Gastroesophageal sphincter (tissue), 3 donors: ENCODE data around the gene ZBTB22.

ENCODE experiments used
- CTCF ChIP-seq, 4 experiments: fragments of 200-600 bp in 2 of 4; fragments of 450-650 bp in 2 of 4; sonication (generic) in 1 of 4; IDR thresholded peaks; one replicate each; pipeline ENCODE4 v1.5.1; 2017 to 2019; ENCODE audit warnings: antibody characterized with exemption in 4 of 4, mild to moderate bottlenecking in 2 of 4, moderate library complexity in 2 of 4
- EP300 ChIP-seq: sonication (generic); formaldehyde crosslinking; IDR thresholded peaks from one replicate; pipeline ENCODE4 v1.6.1; 2017; ENCODE audit warnings: antibody characterized with exemption, mild to moderate bottlenecking
- POLR2A ChIP-seq, 2 donors: fragments of 450-650 bp; IDR thresholded peaks; one replicate each; pipeline ENCODE4 v1.6.1; 2017; ENCODE audit warnings: antibody characterized with exemption in 2 of 2, mild to moderate bottlenecking in 2 of 2, moderate library complexity in 1 of 2

GRCh38 chr6:33329058-33329457 lies 11.5 kb upstream of the ZBTB22 start:
- TF ChIP-seq POLR2A (IDR thresholded peaks at IDR 0.05) (no peak), CTCF (IDR thresholded peaks at IDR 0.05) (no peak), EP300 (no peak)
